MM.1S (cell line): ENCODE results near the gene MANSC4.

Source experiments
- EZH2 ChIP-seq: fragments of 300-600 bp; sonication (generic); optimal IDR thresholded peaks from 2 replicates; pipeline ENCODE3; 2017; ENCODE audit warnings: low read depth, mild to moderate bottlenecking, antibody characterized with exemption, low read length, mixed read lengths
- TF ChIP-seq, protein P1 (sequence below): fragments of 300-600 bp; sonication (generic); IDR thresholded peaks from 2 replicates; pipeline ENCODE4 v1.5.1; 2016; ENCODE audit warnings: antibody characterized with exemption, low read length, mixed read lengths

DNA sequence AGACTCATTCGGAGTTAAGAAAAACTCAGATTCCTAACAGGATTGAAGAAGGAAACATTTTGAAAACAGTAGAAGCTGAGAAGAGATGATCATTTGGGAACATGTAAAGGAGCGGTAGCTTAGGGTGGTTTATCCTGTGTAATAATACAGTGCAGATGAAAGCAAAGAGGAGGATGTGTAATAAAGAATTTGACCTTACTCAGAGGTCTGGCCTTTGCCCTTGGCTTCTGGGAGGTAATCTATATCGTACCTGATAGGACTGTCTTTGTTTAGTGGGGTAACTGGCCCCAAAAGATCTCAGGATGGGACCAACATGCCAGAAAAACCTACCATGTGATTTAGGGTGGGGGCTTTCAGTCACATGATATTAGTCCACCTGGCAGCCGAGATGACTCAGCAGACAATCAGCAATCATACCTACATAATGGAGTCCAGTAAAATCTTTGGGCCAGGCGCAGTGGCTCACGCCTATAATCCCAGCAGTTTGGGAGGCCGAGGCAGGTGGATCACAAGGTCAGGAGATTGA lies 23.3 kb downstream of the MANSC4 start:
- TF ChIP-seq, protein P1, sequence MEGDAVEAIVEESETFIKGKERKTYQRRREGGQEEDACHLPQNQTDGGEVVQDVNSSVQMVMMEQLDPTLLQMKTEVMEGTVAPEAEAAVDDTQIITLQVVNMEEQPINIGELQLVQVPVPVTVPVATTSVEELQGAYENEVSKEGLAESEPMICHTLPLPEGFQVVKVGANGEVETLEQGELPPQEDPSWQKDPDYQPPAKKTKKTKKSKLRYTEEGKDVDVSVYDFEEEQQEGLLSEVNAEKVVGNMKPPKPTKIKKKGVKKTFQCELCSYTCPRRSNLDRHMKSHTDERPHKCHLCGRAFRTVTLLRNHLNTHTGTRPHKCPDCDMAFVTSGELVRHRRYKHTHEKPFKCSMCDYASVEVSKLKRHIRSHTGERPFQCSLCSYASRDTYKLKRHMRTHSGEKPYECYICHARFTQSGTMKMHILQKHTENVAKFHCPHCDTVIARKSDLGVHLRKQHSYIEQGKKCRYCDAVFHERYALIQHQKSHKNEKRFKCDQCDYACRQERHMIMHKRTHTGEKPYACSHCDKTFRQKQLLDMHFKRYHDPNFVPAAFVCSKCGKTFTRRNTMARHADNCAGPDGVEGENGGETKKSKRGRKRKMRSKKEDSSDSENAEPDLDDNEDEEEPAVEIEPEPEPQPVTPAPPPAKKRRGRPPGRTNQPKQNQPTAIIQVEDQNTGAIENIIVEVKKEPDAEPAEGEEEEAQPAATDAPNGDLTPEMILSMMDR = no peak
- no peak for TF ChIP-seq EZH2
